ENCODE data around the gene SCFD2. TPM values are rescaled to one million over a fixed set of nuclear protein-coding genes. Genes with fewer than 3 reads are reported as not detected.

Gene SCFD2
- total RNA-seq, 4 donors from 2014 or later: 12.7 to 23.7 (median 18.3) TPM

- 81 to 82% methylated on average over 8 to 9 of the region's 9 CpGs for WGBS, 2 donors (ENCODE audit: low coverage in 1 of 2)
- no peak for TF ChIP-seq POLR2AphosphoS5 (IDR thresholded peaks at IDR 0.05)
- TF ChIP-seq EP300 (IDR thresholded peaks at IDR 0.05; ENCODE audit: low read depth): no peak
- no peak for TF ChIP-seq POLR2A (IDR thresholded peaks at IDR 0.05)
- TF ChIP-seq CTCF (IDR thresholded peaks at IDR 0.05): no peak
Observed at GRCh38 chr4:52840531-52841370, 525.1 kb downstream of the SCFD2 start.

GRCh38 chr4:52838729-52839586 lies 526.9 kb downstream of the SCFD2 start:
- WGBS, 2 donors (ENCODE audit: low coverage in 1 of 2): 76 to 90% methylated on average over 7 to 10 of the region's 10 CpGs
- H3K9me3 ChIP-seq: no peaks in the 10 kb centered on the region
- intact Hi-C loops (cut with DNase I; ENCODE audit: low total_unique reads): no loop called here
- no peak for DNase-seq
- H3K27me3 ChIP-seq: no peaks in the 10 kb centered on the region
- TF ChIP-seq POLR2A (IDR thresholded peaks at IDR 0.05) (no peak), POLR2AphosphoS5 (IDR thresholded peaks at IDR 0.05) (no peak), EP300 (IDR thresholded peaks at IDR 0.05; ENCODE audit: low read depth) (no peak), CTCF (IDR thresholded peaks at IDR 0.05) (no peak)
- peaks cover 0 to 5% (median 3%) of the 10 kb centered on the region in 4 donors for H3K4me1 ChIP-seq
- H3K4me3 ChIP-seq: no peak overlapping the region
- in situ Hi-C loops (cut with MboI; ENCODE audit: low pct_ligation_motif_present in 1 of 4, low pct_unique_long_range_greater_than_20kb in 1 of 4, low sequenced_read_pairs in 3 of 4): no loop called here
- H3K36me3 ChIP-seq: no peaks in the 10 kb centered on the region
- H3K27ac ChIP-seq: no peak overlapping the region

More at GRCh38 chr4:52840531-52841370, 525.1 kb downstream of the SCFD2 start:
- H3K27me3 ChIP-seq: no peaks in the 10 kb centered on the region
- no peak overlapping the region for H3K27ac ChIP-seq
- H3K4me3 ChIP-seq: no peak overlapping the region
- in situ Hi-C loops (cut with MboI; ENCODE audit: low pct_ligation_motif_present in 1 of 4, low pct_unique_long_range_greater_than_20kb in 1 of 4, low sequenced_read_pairs in 3 of 4) (no loop called here), intact Hi-C loops (cut with DNase I; ENCODE audit: low total_unique reads) (no loop called here)
- no peaks in the 10 kb centered on the region for H3K9me3 ChIP-seq
- H3K4me1 ChIP-seq: peaks cover 0 to 5% (median 3%) of the 10 kb centered on the region in 4 donors
- H3K36me3 ChIP-seq: no peaks in the 10 kb centered on the region
- DNase-seq: no peak

DNA sequence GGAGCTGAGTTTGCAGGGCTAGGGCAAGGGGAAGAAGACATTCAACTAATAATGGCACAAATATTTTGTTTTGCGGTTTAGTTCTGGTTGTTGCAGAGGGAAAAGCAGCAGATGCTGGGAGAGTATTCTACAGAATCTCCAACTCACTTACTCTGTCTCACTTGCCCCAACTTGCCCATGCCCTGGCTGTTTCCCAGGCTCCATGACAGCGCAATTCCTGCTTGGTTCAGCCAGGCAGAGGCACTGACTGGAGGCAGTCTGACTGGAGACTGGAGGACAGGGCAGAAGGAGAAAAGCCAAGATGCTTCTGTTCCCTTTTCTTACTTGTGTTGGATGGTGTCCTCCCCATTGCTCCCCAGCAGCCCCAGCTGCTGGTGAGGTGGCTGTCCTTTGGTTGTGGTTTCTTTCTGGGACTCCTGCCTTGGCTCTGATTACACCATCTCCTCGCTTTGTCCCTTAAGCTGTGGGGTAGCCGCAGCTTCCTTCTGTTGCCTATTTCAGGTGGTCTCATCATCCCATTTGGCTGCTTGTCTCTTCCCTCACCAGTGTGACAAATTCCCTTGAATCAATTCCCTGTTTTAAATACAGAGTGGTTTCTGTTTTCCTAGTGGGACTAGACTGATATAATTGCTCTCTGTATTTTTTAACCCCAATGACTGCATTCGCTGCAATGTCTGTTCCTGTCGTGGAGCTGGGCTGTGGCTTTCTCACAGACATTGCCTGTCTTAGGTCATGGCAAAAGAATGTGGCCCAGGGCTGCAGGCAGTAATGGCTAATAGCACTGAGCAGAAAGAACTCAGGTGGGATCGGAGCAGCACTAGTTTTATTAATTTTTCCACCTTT lies 527.9 kb downstream of the SCFD2 start:
- Histone ChIP-seq H3K4me1 (peaks cover 0 to 5% (median 3%) of the 10 kb centered on the region in 4 donors), H3K9me3 (no peaks in the 10 kb centered on the region), H3K36me3 (no peaks in the 10 kb centered on the region), H3K27ac (no peak overlapping the region), H3K4me3 (no peak overlapping the region), H3K27me3 (no peaks in the 10 kb centered on the region)
- TF ChIP-seq POLR2AphosphoS5 (IDR thresholded peaks at IDR 0.05): no peak
- TF ChIP-seq CTCF (IDR thresholded peaks at IDR 0.05): no peak
- TF ChIP-seq POLR2A (IDR thresholded peaks at IDR 0.05): no peak
- no peak for TF ChIP-seq EP300 (IDR thresholded peaks at IDR 0.05; ENCODE audit: low read depth)
- 85 to 97% methylated on average over 5 to 7 of the region's 7 CpGs for WGBS, 2 donors (ENCODE audit: low coverage in 1 of 2)
- in situ Hi-C loops (cut with MboI; ENCODE audit: low pct_ligation_motif_present in 1 of 4, low pct_unique_long_range_greater_than_20kb in 1 of 4, low sequenced_read_pairs in 3 of 4): no loop called here
- DNase-seq: no peak
- intact Hi-C loops (cut with DNase I; ENCODE audit: low total_unique reads): no loop called here
